ENCODE measurements around the gene KRT10. TPM values are rescaled to one million over a fixed set of nuclear protein-coding genes. Genes with fewer than 3 reads are reported as not detected.

KRT10 gene
- total and polyA plus RNA-seq, 4 experiments from 2014 or later = 37.6 to 181 (median 90.5) TPM

GRCh38 chr17:40833882-40834281 lies 11.5 kb upstream of the KRT10 start:
- H3K9me3 Mint-ChIP-seq = no peaks in the 10 kb centered on the region
- ChIA-PET POLR2A (ENCODE audit: partially characterized antibody) (no interaction called here), CTCF (ENCODE audit: partially characterized antibody) (interaction anchor here (0.8 kb wide), 1 partner anchor 23 kb away, joined by 4 read pairs; no protein-coding TSS in a partner anchor)
- no peak overlapping the region for H3K27ac Mint-ChIP-seq
- no peaks in the 10 kb centered on the region for H3K27me3 ChIP-seq (ENCODE audit: insufficient read depth, low read length)
- peaks cover 4 to 12% of the 10 kb centered on the region in 2 donors for H3K36me3 Mint-ChIP-seq
- intact Hi-C loops (cut with micrococcal nuclease) = no loop called here
- no peak overlapping the region for H3K27ac ChIP-seq (ENCODE audit: low read depth, low read length)
- no peaks in the 10 kb centered on the region for H3K36me3 ChIP-seq (ENCODE audit: insufficient read depth, low read length)
- H3K4me3 ChIP-seq (ENCODE audit: low read length in 2 of 2) = no peak overlapping the region
- H3K4me1 ChIP-seq (ENCODE audit: insufficient read depth, low read length) = no peaks in the 10 kb centered on the region
- H3K4me3 Mint-ChIP-seq = no peak overlapping the region
- H3K9me3 ChIP-seq (ENCODE audit: control insufficient read depth in 1 of 2, low read length in 2 of 2) = no peaks in the 10 kb centered on the region
- no peak for DNase-seq
- H3K4me1 Mint-ChIP-seq = no peaks in the 10 kb centered on the region
- H3K27me3 Mint-ChIP-seq = no peaks in the 10 kb centered on the region

- H3K27ac ChIP-seq (ENCODE audit: low read depth, low read length) = no peak overlapping the region
- H3K27ac Mint-ChIP-seq = no peak overlapping the region
- H3K4me3 ChIP-seq (ENCODE audit: low read length in 2 of 2) = no peak overlapping the region
- H3K4me1 Mint-ChIP-seq = peaks cover 0 to 3% (median 0%) of the 10 kb centered on the region in 4 donors
- peaks cover 4 to 14% of the 10 kb centered on the region in 2 donors for H3K36me3 Mint-ChIP-seq
- H3K27me3 Mint-ChIP-seq = no peaks in the 10 kb centered on the region
- intact Hi-C loops (cut with micrococcal nuclease) = no loop called here
- no peaks in the 10 kb centered on the region for H3K9me3 Mint-ChIP-seq
- H3K27me3 ChIP-seq (ENCODE audit: insufficient read depth, low read length) = no peaks in the 10 kb centered on the region
- no peaks in the 10 kb centered on the region for H3K36me3 ChIP-seq (ENCODE audit: insufficient read depth, low read length)
- ChIA-PET CTCF (ENCODE audit: partially characterized antibody) (interaction anchor here (0.8 to 1.4 kb wide), 3 partner anchors 14 to 830 kb away, joined by 3 to 5 read pairs (median 4); no protein-coding TSS in a partner anchor), POLR2A (ENCODE audit: partially characterized antibody) (no interaction called here)
- no peak overlapping the region for H3K4me3 Mint-ChIP-seq
- no peaks in the 10 kb centered on the region for H3K4me1 ChIP-seq (ENCODE audit: insufficient read depth, low read length)
- no peak for DNase-seq
- no peaks in the 10 kb centered on the region for H3K9me3 ChIP-seq (ENCODE audit: control insufficient read depth in 1 of 2, low read length in 2 of 2)
These were observed 10.4 kb upstream of the KRT10 start for GRCh38 chr17:40832840-40833239.

- Histone ChIP-seq H3K4me3 (ENCODE audit: low read length in 2 of 2) (no peak overlapping the region), H3K9me3 (ENCODE audit: control insufficient read depth in 1 of 2, low read length in 2 of 2) (no peaks in the 10 kb centered on the region), H3K27ac (ENCODE audit: low read depth, low read length) (no peak overlapping the region), H3K27me3 (ENCODE audit: insufficient read depth, low read length) (no peaks in the 10 kb centered on the region), H3K36me3 (ENCODE audit: insufficient read depth, low read length) (no peaks in the 10 kb centered on the region), H3K4me1 (ENCODE audit: insufficient read depth, low read length) (no peaks in the 10 kb centered on the region)
- ChIA-PET CTCF (ENCODE audit: partially characterized antibody) (no interaction called here), POLR2A (ENCODE audit: partially characterized antibody) (no interaction called here)
- no peak for DNase-seq
- H3K4me3 Mint-ChIP-seq = no peak overlapping the region
- no peaks in the 10 kb centered on the region for H3K9me3 Mint-ChIP-seq
- peaks cover 4 to 28% of the 10 kb centered on the region in 2 donors for H3K36me3 Mint-ChIP-seq
- peaks cover 7 to 11% of the 10 kb centered on the region in 2 donors for H3K27me3 Mint-ChIP-seq
- peaks cover 0 to 6% (median 0%) of the 10 kb centered on the region in 4 donors for H3K4me1 Mint-ChIP-seq
- H3K27ac Mint-ChIP-seq = no peak overlapping the region
- intact Hi-C loops (cut with micrococcal nuclease) = no loop called here
These were observed 7.8 kb upstream of the KRT10 start for GRCh38 chr17:40830085-40830776.

- H3K4me1 ChIP-seq (ENCODE audit: insufficient read depth, low read length) = no peaks in the 10 kb centered on the region
- no peak overlapping the region for H3K4me3 ChIP-seq (ENCODE audit: low read length in 2 of 2)
- H3K9me3 ChIP-seq (ENCODE audit: control insufficient read depth in 1 of 2, low read length in 2 of 2) = no peaks in the 10 kb centered on the region
- H3K27me3 Mint-ChIP-seq = peaks cover 8 to 11% of the 10 kb centered on the region in 2 donors
- H3K4me1 Mint-ChIP-seq = peaks cover 0 to 6% (median 0%) of the 10 kb centered on the region in 4 donors
- intact Hi-C loops (cut with micrococcal nuclease) = no loop called here
- H3K27ac Mint-ChIP-seq = no peak overlapping the region
- H3K36me3 Mint-ChIP-seq = peaks cover 1 to 33% of the 10 kb centered on the region in 2 donors
- no peak for DNase-seq
- no peak overlapping the region for H3K4me3 Mint-ChIP-seq
- no peaks in the 10 kb centered on the region for H3K36me3 ChIP-seq (ENCODE audit: insufficient read depth, low read length)
- POLR2A ChIA-PET (ENCODE audit: partially characterized antibody) = no interaction called here
- H3K27ac ChIP-seq (ENCODE audit: low read depth, low read length) = no peak overlapping the region
- H3K27me3 ChIP-seq (ENCODE audit: insufficient read depth, low read length) = no peaks in the 10 kb centered on the region
- no peaks in the 10 kb centered on the region for H3K9me3 Mint-ChIP-seq
- CTCF ChIA-PET (ENCODE audit: partially characterized antibody) = no interaction called here
These were observed 6.1 kb upstream of the KRT10 start for GRCh38 chr17:40828454-40829044.

- Histone ChIP-seq H3K27ac (ENCODE audit: low read depth, low read length) (no peak overlapping the region), H3K4me3 (ENCODE audit: low read length in 2 of 2) (no peak overlapping the region), H3K9me3 (ENCODE audit: control insufficient read depth in 1 of 2, low read length in 2 of 2) (no peaks in the 10 kb centered on the region), H3K27me3 (ENCODE audit: insufficient read depth, low read length) (no peaks in the 10 kb centered on the region), H3K4me1 (ENCODE audit: insufficient read depth, low read length) (no peaks in the 10 kb centered on the region), H3K36me3 (ENCODE audit: insufficient read depth, low read length) (no peaks in the 10 kb centered on the region)
- CTCF ChIA-PET (ENCODE audit: partially characterized antibody) = no interaction called here
- Mint-ChIP-seq H3K4me1 (peaks cover 0 to 6% (median 0%) of the 10 kb centered on the region in 4 donors), H3K9me3 (no peaks in the 10 kb centered on the region), H3K36me3 (peaks cover 0 to 33% of the 10 kb centered on the region in 2 donors), H3K27ac (no peak overlapping the region), H3K27me3 (peaks cover 9 to 11% of the 10 kb centered on the region in 2 donors), H3K4me3 (no peak overlapping the region)
- no peak for DNase-seq
- POLR2A ChIA-PET (ENCODE audit: partially characterized antibody) = no interaction called here
- intact Hi-C loops (cut with micrococcal nuclease) = no loop called here
These were observed 5.5 kb upstream of the KRT10 start for GRCh38 chr17:40827746-40828453.

- intact Hi-C loops (cut with micrococcal nuclease) = no loop called here
- Histone ChIP-seq H3K27ac (ENCODE audit: low read depth, low read length) (no peak overlapping the region), H3K9me3 (ENCODE audit: control insufficient read depth in 1 of 2, low read length in 2 of 2) (no peaks in the 10 kb centered on the region), H3K27me3 (ENCODE audit: insufficient read depth, low read length) (no peaks in the 10 kb centered on the region), H3K4me1 (ENCODE audit: insufficient read depth, low read length) (no peaks in the 10 kb centered on the region), H3K4me3 (ENCODE audit: low read length in 2 of 2) (no peak overlapping the region), H3K36me3 (ENCODE audit: insufficient read depth, low read length) (no peaks in the 10 kb centered on the region)
- peaks cover 3 to 41% of the 10 kb centered on the region in 2 donors for H3K36me3 Mint-ChIP-seq
- no peak for DNase-seq
- POLR2A ChIA-PET (ENCODE audit: partially characterized antibody) = no interaction called here
- peaks cover 0 to 6% (median 0%) of the 10 kb centered on the region in 4 donors for H3K4me1 Mint-ChIP-seq
- H3K9me3 Mint-ChIP-seq = no peaks in the 10 kb centered on the region
- no peak overlapping the region for H3K27ac Mint-ChIP-seq
- H3K27me3 Mint-ChIP-seq = peaks cover 9 to 13% of the 10 kb centered on the region in 2 donors
- CTCF ChIA-PET (ENCODE audit: partially characterized antibody) = no interaction called here
- H3K4me3 Mint-ChIP-seq = no peak overlapping the region
These were observed 3.2 kb upstream of the KRT10 start for GRCh38 chr17:40825599-40825998.
